Right renal pelvis (tissue), 4 donors: ENCODE results near the gene EPHB1. TPM values are rescaled to one million over a fixed set of nuclear protein-coding genes. Genes with fewer than 3 reads are reported as not detected.

Source experiments
- DNase-seq, 4 donors: peaks; one replicate each; pipeline ENCODE4 v3.0.0-alpha.2; 2013; ENCODE audit warnings: low read depth in 4 of 4, low spot score in 3 of 4, missing footprints in 1 of 4
- polyA plus RNA-seq, 4 donors: library from polyadenylated mRNA; unstranded; fragments of 120-200 nt; gene quantifications; one replicate each; pipeline ENCODE4 v1.2.1, GENCODE V29; 2013; ENCODE audit not compliant: insufficient read length in 4 of 4

EPHB1 gene
- polyA plus RNA-seq, 4 donors = 4.8 to 7.2 (median 5.3) TPM

DNA sequence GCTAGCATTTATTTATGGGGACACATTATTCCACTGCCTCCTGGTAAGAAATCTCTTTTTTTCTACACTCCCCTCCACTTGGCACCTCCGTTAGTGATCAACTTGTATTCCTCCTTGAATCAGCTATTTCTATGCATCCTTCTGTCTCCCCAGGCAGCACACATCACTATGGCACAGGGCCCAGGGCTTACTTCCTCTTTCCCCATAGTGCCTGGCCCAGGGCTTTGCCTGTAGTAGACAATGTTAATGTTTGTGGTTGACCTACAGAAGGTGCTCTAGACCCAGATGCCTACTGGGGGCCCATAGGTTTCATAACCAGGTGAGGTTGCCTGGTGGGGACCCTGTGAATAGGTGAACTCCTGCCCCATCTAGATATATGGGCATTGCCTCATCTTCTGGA lies 44.9 kb downstream of the EPHB1 start:
- no peak for DNase-seq

DNA sequence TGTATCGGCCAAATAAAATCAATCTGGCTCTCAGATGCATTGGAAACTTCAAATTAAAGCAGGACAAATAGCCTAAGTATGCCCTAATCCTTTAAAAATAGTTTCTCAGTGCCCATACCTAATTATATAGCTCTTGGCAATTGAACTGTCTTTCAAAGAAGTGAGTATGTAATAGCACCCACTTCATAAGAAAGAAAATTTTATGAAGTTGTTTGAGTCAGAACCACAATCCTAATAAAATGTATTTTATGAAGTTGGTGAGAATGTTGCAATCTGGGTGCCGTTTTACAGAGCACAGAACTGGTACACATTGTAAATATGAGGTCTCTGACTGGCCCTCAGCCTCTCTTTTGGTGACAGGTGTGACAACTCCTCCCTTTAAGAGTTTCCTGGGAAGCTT lies 45.4 kb downstream of the EPHB1 start:
- DNase-seq = no peak

DNA sequence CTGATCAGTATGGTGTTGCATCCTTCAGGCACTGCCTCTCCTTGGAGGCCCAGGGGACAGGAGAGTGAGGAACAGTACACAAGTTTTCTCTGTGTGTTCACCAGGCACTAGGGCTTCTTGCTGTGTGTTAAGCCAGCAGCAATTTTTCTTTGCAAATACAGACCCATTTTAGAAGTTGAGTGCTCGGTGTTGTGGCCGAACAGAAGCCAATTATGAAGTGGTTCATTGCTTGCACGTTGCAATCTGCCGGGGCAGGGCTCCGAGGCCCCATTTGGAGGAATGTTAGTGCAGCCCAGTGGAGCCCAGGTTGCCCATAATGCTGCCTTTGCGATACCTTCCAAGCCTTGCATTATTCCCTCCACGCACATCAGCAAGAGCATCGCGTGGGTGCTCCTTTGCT lies 51.0 kb downstream of the EPHB1 start:
- DNase-seq = no peak

DNA sequence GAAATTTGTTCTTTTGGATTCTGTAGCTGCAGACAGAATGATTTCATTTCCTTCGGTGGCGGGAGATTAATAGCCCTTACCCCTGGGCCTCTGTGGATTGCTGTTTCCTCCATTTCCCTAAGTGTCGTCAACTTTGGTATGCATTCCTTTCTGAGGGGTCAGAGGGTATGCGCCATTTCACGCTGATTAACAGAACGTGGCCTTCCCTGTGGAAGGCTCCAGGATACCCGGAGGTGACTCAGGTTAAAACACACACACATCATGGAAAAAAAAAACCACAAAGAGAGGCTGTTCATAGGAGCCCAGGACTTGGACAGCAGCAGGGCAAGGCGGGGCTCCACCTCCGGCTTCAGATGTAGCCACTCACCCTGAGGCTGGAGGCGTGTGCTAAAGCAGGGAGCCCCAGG lies 51.9 kb downstream of the EPHB1 start:
- DNase-seq = peak; percentile 16 to 42 (median 28)

DNA sequence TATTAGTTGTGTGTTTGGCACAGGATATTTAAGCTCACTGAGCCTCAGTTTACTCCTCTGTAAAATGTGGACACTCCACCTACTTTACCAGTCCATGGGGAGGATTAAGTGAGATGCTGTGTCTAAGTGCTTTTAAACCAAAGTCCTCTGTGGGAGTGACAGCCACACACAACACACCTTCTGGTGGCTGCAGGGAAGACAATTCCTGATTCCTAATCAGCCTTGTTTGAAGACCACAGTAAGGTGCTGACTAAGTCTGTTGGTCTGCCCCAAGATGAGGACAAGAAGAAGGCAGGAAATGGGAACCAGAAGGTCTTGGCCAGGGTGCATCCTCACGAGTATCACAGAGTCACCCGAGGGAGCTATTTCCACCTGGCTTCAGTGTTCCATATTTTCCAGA lies 52.3 kb downstream of the EPHB1 start:
- no peak for DNase-seq

DNA sequence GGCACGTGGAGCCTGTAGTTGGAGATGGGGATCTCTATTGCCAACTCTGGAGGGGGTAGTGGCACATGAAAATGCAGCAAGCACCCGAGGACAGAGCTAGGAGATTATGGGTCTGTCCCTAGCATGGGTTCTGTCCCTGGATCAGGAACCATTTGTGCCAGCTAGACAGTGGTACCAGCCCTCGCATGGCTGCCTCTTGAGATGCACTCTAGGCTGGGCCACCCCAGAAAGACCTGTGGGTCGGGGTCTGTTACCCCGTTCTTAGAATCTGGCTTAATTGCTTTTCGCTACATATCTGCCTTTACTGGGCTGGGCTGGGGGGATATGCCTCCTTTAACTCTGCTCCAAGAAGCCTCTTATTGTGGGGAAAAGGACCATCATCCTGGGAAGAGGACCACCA lies 54.5 kb downstream of the EPHB1 start:
- no peak for DNase-seq

DNA sequence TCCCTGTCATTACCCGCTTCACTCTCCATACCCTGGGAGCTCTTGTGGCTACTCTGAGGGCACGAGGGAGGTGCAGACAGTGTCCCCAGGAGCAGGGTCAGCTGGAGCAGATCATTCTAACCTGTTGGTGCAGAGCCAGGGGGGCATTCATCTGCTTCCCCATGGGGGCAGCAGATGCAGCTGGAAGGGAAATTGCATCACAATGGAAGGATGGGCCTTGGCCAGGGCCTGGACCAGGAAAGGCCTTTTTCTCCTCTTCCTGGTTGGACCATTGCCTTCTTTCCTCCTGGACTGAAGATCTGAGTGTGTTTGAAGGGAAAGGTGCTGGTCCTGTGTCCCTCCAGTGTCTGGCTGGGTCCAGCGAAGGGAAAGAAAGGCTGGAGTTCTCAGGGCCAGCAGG lies 55.7 kb downstream of the EPHB1 start:
- DNase-seq = no peak

DNA sequence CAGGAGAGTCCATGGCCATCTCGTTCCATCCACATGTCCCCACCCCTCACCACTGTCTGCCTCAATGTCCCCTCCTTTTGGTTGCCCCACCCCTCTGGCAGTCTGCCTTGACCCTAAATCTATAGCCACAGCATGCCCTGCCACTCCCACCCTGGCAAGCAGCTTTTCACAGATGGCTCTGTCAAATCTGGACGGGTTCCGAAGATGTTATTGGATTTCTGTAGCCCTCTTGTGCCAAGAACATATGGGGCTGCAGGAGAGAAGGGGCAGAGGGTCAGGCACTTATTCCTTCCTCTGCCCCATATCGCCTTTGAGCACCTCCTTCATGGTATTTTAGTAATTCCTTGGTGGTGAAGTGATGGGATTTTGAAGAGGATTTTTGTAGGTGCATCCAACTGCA lies 57.1 kb downstream of the EPHB1 start:
- no peak for DNase-seq

DNA sequence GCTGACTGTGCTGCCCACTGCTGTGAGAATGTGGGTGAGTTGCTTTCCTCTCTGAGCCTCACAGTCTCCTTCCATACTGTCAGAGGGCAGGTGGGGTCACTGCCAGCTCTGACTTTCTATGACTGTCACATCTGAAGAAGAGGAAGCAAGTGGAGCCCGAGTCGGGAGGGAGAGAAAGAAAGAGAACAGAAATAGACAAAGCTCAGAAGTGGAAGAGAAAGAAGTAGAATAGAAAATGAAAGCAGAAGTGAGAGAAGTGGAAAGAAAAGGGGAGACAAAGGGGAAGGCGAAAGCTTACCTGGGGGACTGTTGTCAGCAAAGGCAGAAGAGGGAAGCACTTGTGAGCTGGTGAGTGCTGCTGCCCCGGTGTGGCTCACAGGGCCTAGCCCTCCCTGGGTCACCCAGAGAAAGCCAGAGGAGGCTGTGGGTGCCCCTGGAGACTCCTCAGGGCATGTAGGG lies 57.9 kb downstream of the EPHB1 start:
- no peak for DNase-seq

DNA sequence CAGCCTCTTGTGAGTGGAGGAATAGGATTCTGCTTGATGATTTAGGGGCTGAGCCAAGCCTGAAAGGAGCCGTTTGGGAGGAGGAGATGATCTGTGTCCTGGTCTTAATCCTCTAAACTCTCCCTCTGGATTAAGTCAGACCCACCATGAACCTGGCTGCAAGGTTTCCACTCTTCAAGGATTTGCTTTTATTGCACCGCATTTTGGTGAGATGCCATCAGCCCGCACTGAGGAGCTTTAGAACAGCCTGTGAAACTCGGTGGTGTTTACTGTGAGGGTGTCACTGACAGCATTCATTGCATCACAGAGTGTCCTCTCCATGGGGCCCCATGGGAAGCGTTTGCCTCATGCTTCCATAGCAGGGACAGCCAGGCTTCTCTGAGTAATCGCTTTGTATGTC lies 59.2 kb downstream of the EPHB1 start:
- DNase-seq = no peak

DNA sequence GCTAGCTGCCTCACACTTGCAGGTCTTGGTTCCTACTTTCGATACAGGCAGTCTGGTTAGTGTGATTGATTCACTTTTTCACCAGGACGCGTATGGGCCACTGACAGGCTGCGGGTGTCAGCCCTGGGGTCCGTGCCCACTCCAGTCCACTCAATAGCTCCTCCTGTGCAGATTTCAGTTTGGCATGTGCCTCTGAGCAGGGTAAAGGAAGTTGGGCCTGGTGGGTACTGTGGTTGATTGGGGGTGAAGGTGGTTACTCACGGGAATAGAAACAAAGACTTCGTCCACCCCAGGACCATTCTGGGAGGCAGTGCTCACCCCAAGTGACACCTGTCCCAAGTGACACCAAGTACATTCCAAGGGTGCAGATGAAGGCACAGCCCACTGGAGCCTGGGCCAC lies 62.3 kb downstream of the EPHB1 start:
- no peak for DNase-seq

DNA sequence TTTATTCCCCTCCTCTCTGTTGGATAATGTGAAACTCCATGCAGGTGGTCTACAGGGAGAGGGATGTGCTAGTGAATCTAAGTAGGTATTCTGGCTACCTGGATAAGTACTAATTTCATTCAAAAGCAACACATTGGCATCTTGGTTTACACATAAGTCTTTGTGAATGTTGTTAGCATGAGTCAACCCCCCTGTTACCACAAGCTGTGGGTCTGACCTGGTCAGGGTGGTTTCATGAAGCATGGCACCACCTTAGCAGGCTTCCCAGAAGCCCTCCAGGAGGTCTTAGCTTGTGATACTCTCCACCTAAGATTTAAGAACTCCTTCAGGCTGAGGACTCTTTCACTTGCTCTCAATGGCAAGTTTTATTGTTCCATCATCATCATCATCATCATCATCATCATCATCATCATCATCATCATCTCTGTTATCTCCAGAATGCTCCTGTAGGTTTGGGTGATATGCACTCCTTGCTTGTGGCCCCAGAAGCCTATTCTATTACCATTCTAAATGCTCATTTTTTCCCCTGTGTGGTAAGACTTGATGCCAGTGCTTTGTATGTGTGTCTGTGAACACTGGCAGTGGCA lies 62.8 kb downstream of the EPHB1 start:
- no peak for DNase-seq

DNA sequence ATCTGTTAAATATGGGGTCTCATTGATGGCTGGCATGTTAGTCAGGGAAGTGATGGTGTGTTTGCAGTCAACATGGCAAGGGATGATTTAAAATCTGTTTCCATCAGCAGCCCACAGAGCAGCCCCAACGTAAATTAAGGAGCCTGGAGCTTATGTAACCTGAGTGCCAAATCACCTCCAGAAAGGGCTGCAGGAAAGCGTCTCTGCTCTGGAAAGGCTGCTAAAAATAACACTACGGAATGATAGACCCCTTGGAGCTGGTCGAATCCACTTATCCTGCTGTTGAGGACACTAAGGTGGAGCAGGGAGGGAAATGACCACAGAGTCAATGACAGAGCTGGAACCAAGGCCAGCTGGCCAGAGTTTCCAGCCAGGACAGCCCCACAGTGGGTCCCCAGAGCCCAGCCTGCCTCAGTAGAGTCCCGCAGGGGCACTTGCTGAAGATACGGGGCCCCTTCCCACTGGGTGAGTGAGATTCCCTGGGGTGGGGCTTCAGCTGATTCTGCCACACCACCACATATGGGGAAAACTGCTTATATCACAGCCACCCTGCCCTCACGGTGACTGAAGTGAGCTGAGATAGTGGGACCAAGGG lies 63.5 kb downstream of the EPHB1 start:
- no peak for DNase-seq

DNA sequence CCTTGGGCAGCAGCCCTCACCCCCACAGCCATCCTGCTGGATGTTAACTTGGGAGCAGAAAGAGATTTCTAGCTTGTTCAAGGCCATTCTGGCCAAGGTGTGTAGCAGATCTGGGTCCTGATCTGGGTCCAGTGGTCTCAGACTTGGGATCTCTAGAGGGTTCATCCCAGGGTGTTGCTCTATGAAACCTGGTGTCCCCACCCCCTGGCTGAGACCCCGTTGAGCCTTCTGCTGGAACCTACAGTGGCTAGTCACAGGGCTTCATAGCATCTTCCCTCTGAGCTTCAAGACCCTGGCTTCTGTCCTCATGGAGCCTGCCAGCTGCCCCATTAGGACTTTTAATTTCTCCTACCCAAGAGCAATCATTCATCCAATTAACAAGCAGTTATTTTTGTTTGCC lies 64.3 kb downstream of the EPHB1 start:
- DNase-seq = no peak

DNA sequence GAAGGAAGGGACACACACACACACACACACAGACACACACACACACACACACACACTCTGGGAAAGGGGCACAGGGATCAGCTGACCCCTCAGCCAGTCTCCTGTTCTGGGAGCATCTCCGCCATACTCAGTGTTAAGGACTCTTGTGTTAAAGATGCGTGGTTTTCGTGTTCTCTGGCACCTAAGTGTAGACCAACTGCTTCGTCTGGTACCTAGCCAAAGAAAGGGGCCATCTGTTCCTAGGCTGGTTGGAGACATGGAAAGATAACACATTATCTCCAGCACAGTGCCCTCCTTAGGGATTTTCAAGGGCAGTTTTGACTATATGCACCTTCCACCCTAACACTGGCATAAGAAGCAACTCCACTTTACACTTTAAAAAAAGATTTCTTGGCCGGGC lies 65.1 kb downstream of the EPHB1 start:
- DNase-seq = no peak

DNA sequence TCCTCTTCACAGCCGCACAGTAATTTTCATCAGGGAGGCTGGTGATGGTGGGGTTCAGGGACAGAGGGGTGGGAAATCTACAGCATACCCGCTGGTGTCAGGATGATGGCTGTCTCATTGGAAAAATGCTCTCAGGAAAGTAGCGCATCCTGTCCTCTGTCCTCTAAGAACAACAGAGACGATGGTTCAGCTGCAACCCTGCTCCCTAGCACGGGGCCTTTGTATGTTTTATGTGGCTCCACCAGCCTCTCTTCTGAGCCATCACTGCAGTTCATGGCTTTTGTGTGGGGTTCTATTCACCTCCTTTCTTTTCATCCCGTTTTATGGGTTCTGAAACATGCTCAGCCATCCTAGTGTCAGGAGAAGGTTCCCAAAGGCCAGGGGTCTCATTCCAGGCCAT lies 68.9 kb downstream of the EPHB1 start:
- no peak for DNase-seq

DNA sequence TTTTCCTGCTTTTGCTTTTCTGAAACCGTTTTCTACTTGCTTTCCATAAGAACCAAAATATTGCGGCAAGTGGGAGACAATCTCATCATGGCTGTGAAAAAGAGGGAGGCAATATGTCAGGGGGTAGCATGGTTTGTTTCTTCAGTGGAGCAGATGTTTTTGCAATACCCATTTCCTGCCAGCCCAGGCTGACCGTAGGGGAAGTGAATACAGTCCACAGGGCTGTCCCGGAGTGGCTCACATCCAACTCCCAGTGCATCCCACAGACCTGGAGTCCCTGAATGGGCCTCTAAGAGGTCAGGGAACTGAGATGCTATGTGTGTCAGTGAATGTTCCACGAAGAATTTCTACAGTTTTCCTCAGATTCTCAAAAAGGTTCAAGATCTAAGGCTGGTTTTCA lies 69.6 kb downstream of the EPHB1 start:
- DNase-seq = no peak

DNA sequence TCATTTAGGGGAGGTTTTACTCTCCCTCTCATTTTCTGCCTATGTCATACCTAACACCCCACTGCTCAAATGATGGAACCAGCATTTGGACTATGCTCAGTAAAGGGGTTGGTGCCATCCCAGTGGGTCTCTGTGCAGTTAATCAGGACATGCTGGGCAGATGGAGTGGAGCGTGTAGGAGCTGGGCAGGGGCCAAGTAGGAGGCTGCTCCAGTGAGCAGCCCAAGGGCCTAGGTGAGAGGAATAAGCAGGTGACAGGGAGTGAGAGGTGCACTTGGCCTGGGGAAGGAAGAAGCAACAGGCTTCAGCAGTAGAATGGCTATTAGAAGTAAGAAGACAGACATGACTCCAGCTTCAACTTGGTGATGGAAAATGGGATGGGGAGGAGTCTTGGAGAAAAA lies 72.2 kb downstream of the EPHB1 start:
- no peak for DNase-seq

DNA sequence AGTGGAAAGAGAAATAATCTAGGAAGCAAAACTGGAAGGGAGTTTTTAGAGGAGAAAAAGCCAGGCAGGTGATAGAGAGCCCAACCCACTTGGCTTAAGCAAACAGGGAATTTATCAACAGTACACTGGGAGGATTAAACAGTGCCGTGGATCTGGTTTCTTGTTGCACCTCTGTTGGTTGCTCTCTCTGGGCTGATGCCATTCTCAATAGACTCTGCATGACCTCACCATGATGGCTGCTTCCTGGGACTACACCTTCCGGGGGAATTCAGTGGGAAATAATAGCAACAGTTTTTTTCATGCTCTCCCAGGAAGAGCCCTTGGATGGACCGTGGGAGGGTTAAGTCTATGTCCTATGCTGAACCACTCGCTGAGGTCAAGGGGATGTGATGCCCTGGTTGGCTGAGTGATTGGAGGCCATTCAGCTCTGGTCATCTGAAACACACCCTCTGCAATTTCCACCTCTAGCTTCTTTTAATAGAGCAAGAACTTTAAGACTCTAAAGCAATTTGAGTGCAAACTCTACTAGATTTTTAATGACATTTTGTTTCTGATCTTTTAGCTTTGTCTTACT lies 74.2 kb downstream of the EPHB1 start:
- DNase-seq = no peak

DNA sequence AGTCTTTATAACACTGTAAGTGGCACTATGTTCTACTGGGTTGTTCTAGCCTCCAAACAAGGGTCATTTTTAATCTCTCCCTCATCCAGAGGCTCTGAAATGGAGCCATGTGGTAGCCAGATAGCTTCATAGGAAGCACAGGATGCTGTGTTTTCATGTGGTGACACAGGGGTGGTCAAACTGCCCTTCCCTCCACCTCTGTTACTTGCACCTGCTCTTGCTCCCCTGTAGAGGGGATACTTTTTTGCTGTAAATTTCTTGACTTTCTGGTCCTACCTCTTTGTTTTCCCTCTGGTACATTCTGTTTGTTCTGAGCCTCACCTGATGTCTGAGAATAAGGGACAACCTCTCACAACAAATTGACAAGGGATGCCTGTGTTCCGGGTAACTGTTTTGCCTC lies 76.8 kb downstream of the EPHB1 start:
- no peak for DNase-seq

DNA sequence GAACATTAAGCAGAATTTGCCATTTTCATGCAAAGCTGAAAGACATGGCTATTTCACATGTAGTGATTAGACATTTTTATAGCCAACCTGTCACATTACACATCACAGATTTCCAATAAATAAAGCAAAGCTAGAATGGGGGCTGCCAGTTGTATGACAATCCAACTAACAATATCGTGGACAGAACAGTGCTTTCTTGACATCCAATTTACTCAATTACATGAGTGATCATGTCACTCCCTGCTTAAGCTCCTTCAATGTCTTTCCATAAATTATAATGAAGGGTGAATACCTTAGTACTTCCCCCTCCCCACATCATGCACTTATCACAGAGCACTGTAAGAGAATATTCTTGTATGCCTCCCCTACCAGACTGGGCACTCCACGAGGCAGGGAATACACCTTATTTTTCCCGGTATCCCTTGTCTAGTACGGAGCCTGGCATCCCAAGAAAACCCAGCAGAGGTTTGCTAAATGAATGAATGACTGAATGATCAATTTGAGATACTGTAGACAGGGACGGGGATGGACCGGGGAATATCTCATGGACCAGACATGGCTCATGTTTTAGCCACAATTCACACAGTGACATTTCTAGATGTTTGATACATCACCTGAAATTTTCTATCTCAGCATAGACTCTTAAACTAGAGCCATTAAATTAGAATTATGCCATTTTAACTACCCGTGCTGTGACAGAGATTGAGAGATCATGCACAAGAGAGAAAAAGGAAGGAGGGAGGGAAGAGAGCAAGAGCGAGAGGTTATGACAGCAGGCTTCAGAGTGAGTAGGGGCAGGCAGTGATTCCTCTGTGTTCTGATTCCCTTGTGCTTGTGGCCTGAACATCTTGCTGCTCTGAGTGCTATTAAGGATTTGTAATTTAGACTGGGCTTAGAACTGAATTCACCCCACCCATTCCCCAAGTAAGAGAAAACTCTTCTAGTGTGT lies 77.7 kb downstream of the EPHB1 start:
- DNase-seq = no peak
